ENCODE measurements around the gene LAMTOR2. TPM values are rescaled to one million over a fixed set of nuclear protein-coding genes. Genes with fewer than 3 reads are reported as not detected.

Gene LAMTOR2
- total and polyA plus RNA-seq, 2 donors (not counting 1 experiment from before 2014, with no cell fraction given): 56.3 to 84.7 TPM

GRCh38 chr1:156042828-156043227 lies 11.8 kb upstream of the LAMTOR2 start:
- H3K9me3 ChIP-seq (ENCODE audit: control insufficient read depth, insufficient read depth, low read depth, low read length): no peaks in the 10 kb centered on the region
- DNase-seq (ENCODE audit: low read depth in 2 of 2): no peak
- no peak for TF ChIP-seq EZH2 (IDR thresholded peaks at IDR 0.05; ENCODE audit: low read length, missing control alignments)
- TF ChIP-seq CTCF (conservative IDR thresholded peaks at IDR 0.05 in 1 of 2, IDR thresholded peaks at IDR 0.05 in 1 of 2; ENCODE audit: low read depth in 1 of 2, low read length in 2 of 2): no peak
- no peak overlapping the region for H3K4me2 ChIP-seq (ENCODE audit: extremely low read depth, insufficient read depth, low read length)
- H3K27ac ChIP-seq (ENCODE audit: insufficient read depth, low read length): no peak overlapping the region
- H3K27me3 ChIP-seq (ENCODE audit: control insufficient read depth, insufficient read depth, low read length): no peaks in the 10 kb centered on the region
- no peak overlapping the region for H3K4me3 ChIP-seq (replicated peaks in 1 of 4; ENCODE audit: control extremely low read depth in 1 of 4, insufficient read depth in 1 of 4, low read depth in 3 of 4, low read length in 4 of 4)
- no peaks in the 10 kb centered on the region for H3K79me2 ChIP-seq (ENCODE audit: control insufficient read depth, insufficient read depth, low read length)
- H3K9ac ChIP-seq (ENCODE audit: insufficient read depth, low read length): no peak overlapping the region
- peaks cover 2% of the 10 kb centered on the region for H3K4me1 ChIP-seq (ENCODE audit: control insufficient read depth, extremely low read depth, insufficient read depth, low read length)
- no peaks in the 10 kb centered on the region for H3K36me3 ChIP-seq (ENCODE audit: control insufficient read depth, insufficient read depth, low read length)
- H2AFZ ChIP-seq (ENCODE audit: low read length): no peak overlapping the region
- no peaks in the 10 kb centered on the region for H4K20me1 ChIP-seq (ENCODE audit: control insufficient read depth, extremely low read depth, insufficient read depth, low read length)

- Histone ChIP-seq H2AFZ (ENCODE audit: low read length) (no peak overlapping the region), H3K36me3 (ENCODE audit: control insufficient read depth, insufficient read depth, low read length) (peaks cover 5% of the 10 kb centered on the region), H3K4me2 (ENCODE audit: extremely low read depth, insufficient read depth, low read length) (no peak overlapping the region), H3K27me3 (ENCODE audit: control insufficient read depth, insufficient read depth, low read length) (no peaks in the 10 kb centered on the region), H3K4me3 (replicated peaks in 1 of 4; ENCODE audit: control extremely low read depth in 1 of 4, insufficient read depth in 1 of 4, low read depth in 3 of 4, low read length in 4 of 4) (no peak overlapping the region), H3K27ac (ENCODE audit: insufficient read depth, low read length) (no peak overlapping the region), H3K79me2 (ENCODE audit: control insufficient read depth, insufficient read depth, low read length) (no peaks in the 10 kb centered on the region), H3K9ac (ENCODE audit: insufficient read depth, low read length) (no peak overlapping the region), H4K20me1 (ENCODE audit: control insufficient read depth, extremely low read depth, insufficient read depth, low read length) (no peaks in the 10 kb centered on the region), H3K4me1 (ENCODE audit: control insufficient read depth, extremely low read depth, insufficient read depth, low read length) (peaks cover 2% of the 10 kb centered on the region), H3K9me3 (ENCODE audit: control insufficient read depth, insufficient read depth, low read depth, low read length) (no peaks in the 10 kb centered on the region)
- no peak for DNase-seq (ENCODE audit: low read depth in 2 of 2)
- TF ChIP-seq CTCF (conservative IDR thresholded peaks at IDR 0.05 in 1 of 2, IDR thresholded peaks at IDR 0.05 in 1 of 2; ENCODE audit: low read depth in 1 of 2, low read length in 2 of 2) (no peak), EZH2 (IDR thresholded peaks at IDR 0.05; ENCODE audit: low read length, missing control alignments) (no peak)
Measured at GRCh38 chr1:156045076-156045475, 9.5 kb upstream of the LAMTOR2 start.

GRCh38 chr1:156048663-156049258 lies 5.8 kb upstream of the LAMTOR2 start:
- Histone ChIP-seq H4K20me1 (ENCODE audit: control insufficient read depth, extremely low read depth, insufficient read depth, low read length) (no peaks in the 10 kb centered on the region), H3K9ac (ENCODE audit: insufficient read depth, low read length) (no peak overlapping the region), H2AFZ (ENCODE audit: low read length) (no peak overlapping the region), H3K27ac (ENCODE audit: insufficient read depth, low read length) (no peak overlapping the region), H3K27me3 (ENCODE audit: control insufficient read depth, insufficient read depth, low read length) (no peaks in the 10 kb centered on the region), H3K36me3 (ENCODE audit: control insufficient read depth, insufficient read depth, low read length) (peaks cover 7% of the 10 kb centered on the region), H3K4me3 (replicated peaks in 1 of 4; ENCODE audit: control extremely low read depth in 1 of 4, insufficient read depth in 1 of 4, low read depth in 3 of 4, low read length in 4 of 4) (no peak overlapping the region), H3K4me1 (ENCODE audit: control insufficient read depth, extremely low read depth, insufficient read depth, low read length) (no peaks in the 10 kb centered on the region), H3K9me3 (ENCODE audit: control insufficient read depth, insufficient read depth, low read depth, low read length) (no peaks in the 10 kb centered on the region), H3K79me2 (ENCODE audit: control insufficient read depth, insufficient read depth, low read length) (peaks cover 7% of the 10 kb centered on the region), H3K4me2 (ENCODE audit: extremely low read depth, insufficient read depth, low read length) (no peak overlapping the region)
- TF ChIP-seq CTCF (conservative IDR thresholded peaks at IDR 0.05 in 1 of 2, IDR thresholded peaks at IDR 0.05 in 1 of 2; ENCODE audit: low read depth in 1 of 2, low read length in 2 of 2): no peak
- no peak for TF ChIP-seq EZH2 (IDR thresholded peaks at IDR 0.05; ENCODE audit: low read length, missing control alignments)
- no peak for DNase-seq (ENCODE audit: low read depth in 2 of 2)

All from fibroblast of lung (primary cell).